Left colon (tissue), 2 donors: ENCODE measurements around the gene MPHOSPH9. TPM values are rescaled to one million over a fixed set of nuclear protein-coding genes. Genes with fewer than 3 reads are reported as not detected.

Experiments used
- ATAC-seq: fragments of 200-7000 bp; cut with Tn5 transposase; one replicate; pipeline ENCODE4 v1.9.1; 2020; ENCODE audit warnings: mild to moderate bottlenecking, moderate library complexity
- DNase-seq, 2 donors: peaks; one replicate each; pipeline ENCODE4 v3.0.0-alpha.2; 2020
- intact Hi-C, 2 donors: fragments of 100-400 bp; cut with DNase I in 1 of 2; cut with micrococcal nuclease in 1 of 2; formaldehyde crosslinking; loops; one replicate each; pipeline versions ENCODE4 v1.11.2 to v1.14.0; 2022; cut with DNase I, micrococcal nuclease
- total RNA-seq, 2 donors: library from RNA; stranded (reverse); fragmentation: NEBNext Ultra II Directional; extraction: Animal tissue kit (Norgen Biotek cat#: 25700); gene quantifications; one replicate each; pipeline ENCODE4 v1.2.1, GENCODE V29; 2021
- donor health status: DM: no; HTN: no; CAD: no.
- donor health status: DM: yes; HTN: yes; CAD: no.

The MPHOSPH9 gene
- total RNA-seq, 2 donors from 2014 or later: 12.3 to 19.8 TPM

GRCh38 chr12:123115409-123116121, 117.4 kb downstream of the MPHOSPH9 start:
- intact Hi-C loops: no loop called here
- peak in 1 of 2 donors; percentile 50 for DNase-seq
- ATAC-seq: no peak

- no peak for DNase-seq
- ATAC-seq: no peak
- intact Hi-C loops: no loop called here
These were observed 118.4 kb downstream of the MPHOSPH9 start for GRCh38 chr12:123114304-123115083.

- no peak for DNase-seq
- ATAC-seq: no peak
- intact Hi-C loops: no loop called here
These were observed 119.9 kb downstream of the MPHOSPH9 start for GRCh38 chr12:123113026-123113425.

GRCh38 chr12:123111498-123112165, 121.3 kb downstream of the MPHOSPH9 start:
- no peak for DNase-seq
- intact Hi-C loops: no loop called here

GRCh38 chr12:123109319-123109772, 123.6 kb downstream of the MPHOSPH9 start:
- DNase-seq: no peak
- intact Hi-C loops: no loop called here

More at GRCh38 chr12:123111498-123112165, 121.3 kb downstream of the MPHOSPH9 start:
- ATAC-seq: no peak

GRCh38 chr12:123108682-123109066, 124.3 kb downstream of the MPHOSPH9 start:
- no peak for ATAC-seq
- intact Hi-C loops: no loop called here

More at GRCh38 chr12:123109319-123109772, 123.6 kb downstream of the MPHOSPH9 start:
- no peak for ATAC-seq

GRCh38 chr12:123107926-123108681, 124.8 kb downstream of the MPHOSPH9 start:
- no peak for DNase-seq
- ATAC-seq: no peak
- intact Hi-C loops: no loop called here

More at GRCh38 chr12:123108682-123109066, 124.3 kb downstream of the MPHOSPH9 start:
- DNase-seq: no peak

- ATAC-seq (peak; percentile 56), DNase-seq (no peak)
- intact Hi-C loops: no loop called here
These were observed 126.1 kb downstream of the MPHOSPH9 start for GRCh38 chr12:123106640-123107359.

GRCh38 chr12:123105211-123105826, 127.6 kb downstream of the MPHOSPH9 start:
- intact Hi-C loops: no loop called here
- DNase-seq (no peak), ATAC-seq (no peak)

GRCh38 chr12:123104809-123105208, 128.1 kb downstream of the MPHOSPH9 start:
- DNase-seq (no peak), ATAC-seq (no peak)
- intact Hi-C loops: no loop called here

Other genes starting within 250 kb of the MPHOSPH9 start
- 10 to 100 TPM; 11.4 to 17.6 TPM for gene PITPNM2, start 82.1 kb downstream of the MPHOSPH9 start, total RNA-seq
- 1 to 10 TPM; 9.2 to 9.6 TPM for gene MTRFR, start 295 bp upstream of the MPHOSPH9 start, total RNA-seq
- 10 to 100 TPM; 60.5 to 61.3 TPM for gene CDK2AP1, start 38.7 kb upstream of the MPHOSPH9 start, total RNA-seq
- gene SBNO1, start 131.7 kb upstream of the MPHOSPH9 start, total RNA-seq: 10 to 100 TPM; 28.3 to 31.0 TPM
- 10 to 100 TPM; 38.3 to 52.0 TPM for gene KMT5A, start 151.0 kb upstream of the MPHOSPH9 start, total RNA-seq
- 1 to 10 TPM; 1.1 to 1.9 TPM for gene RILPL2, start 203.5 kb upstream of the MPHOSPH9 start, total RNA-seq
- gene SNRNP35, start 225.0 kb upstream of the MPHOSPH9 start, total RNA-seq: 10 to 100 TPM; 18.7 to 23.8 TPM